ENCODE results near the gene PATJ.

DNA sequence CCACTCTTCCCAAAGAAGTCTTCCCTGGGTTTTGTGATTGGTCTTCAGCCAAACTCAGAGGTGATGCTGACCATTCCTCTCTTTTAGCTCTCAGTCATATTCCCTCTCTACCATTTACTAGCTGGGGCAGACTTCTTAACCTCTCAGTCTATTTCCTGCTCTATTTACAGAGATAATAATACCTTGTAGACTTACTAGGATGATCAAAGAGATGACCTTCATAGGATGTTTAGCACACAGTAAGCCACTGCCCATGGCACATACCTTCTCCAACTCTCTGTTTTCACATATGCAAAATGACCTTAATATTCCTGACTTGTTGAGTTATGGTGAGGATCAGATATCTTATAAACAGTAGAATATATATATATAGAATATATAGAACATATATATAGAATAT lies 346.2 kb downstream of the PATJ start:
- TF ChIP-seq, protein P1, sequence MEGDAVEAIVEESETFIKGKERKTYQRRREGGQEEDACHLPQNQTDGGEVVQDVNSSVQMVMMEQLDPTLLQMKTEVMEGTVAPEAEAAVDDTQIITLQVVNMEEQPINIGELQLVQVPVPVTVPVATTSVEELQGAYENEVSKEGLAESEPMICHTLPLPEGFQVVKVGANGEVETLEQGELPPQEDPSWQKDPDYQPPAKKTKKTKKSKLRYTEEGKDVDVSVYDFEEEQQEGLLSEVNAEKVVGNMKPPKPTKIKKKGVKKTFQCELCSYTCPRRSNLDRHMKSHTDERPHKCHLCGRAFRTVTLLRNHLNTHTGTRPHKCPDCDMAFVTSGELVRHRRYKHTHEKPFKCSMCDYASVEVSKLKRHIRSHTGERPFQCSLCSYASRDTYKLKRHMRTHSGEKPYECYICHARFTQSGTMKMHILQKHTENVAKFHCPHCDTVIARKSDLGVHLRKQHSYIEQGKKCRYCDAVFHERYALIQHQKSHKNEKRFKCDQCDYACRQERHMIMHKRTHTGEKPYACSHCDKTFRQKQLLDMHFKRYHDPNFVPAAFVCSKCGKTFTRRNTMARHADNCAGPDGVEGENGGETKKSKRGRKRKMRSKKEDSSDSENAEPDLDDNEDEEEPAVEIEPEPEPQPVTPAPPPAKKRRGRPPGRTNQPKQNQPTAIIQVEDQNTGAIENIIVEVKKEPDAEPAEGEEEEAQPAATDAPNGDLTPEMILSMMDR (IDR thresholded peaks at IDR 0.05), result no peak
- TF ChIP-seq POLR2A (IDR thresholded peaks at IDR 0.05), result no peak

Data from esophagus squamous epithelium (tissue), 4 donors.